OCI-LY1 (cell line): Measurements from ENCODE around the gene SNURF.

Source experiments
- EZH2 ChIP-seq: fragments of 200-600 bp; sonication (generic), shearing (Covaris generic); IDR thresholded peaks from 2 replicates; pipeline ENCODE4 v1.8.0; 2017; ENCODE audit warnings: borderline replicate concordance, mixed run types, mild to moderate bottlenecking, antibody characterized with exemption, low read length, moderate library complexity, mixed read lengths
- TF ChIP-seq, protein P1 (sequence below): fragments of 200-600 bp; sonication (generic), shearing (Covaris generic); IDR thresholded peaks from 2 replicates; pipeline ENCODE4 v1.5.1; 2017; ENCODE audit warnings: mild to moderate bottlenecking, antibody characterized with exemption, low read length, moderate library complexity, mixed read lengths

- TF ChIP-seq, protein P1, sequence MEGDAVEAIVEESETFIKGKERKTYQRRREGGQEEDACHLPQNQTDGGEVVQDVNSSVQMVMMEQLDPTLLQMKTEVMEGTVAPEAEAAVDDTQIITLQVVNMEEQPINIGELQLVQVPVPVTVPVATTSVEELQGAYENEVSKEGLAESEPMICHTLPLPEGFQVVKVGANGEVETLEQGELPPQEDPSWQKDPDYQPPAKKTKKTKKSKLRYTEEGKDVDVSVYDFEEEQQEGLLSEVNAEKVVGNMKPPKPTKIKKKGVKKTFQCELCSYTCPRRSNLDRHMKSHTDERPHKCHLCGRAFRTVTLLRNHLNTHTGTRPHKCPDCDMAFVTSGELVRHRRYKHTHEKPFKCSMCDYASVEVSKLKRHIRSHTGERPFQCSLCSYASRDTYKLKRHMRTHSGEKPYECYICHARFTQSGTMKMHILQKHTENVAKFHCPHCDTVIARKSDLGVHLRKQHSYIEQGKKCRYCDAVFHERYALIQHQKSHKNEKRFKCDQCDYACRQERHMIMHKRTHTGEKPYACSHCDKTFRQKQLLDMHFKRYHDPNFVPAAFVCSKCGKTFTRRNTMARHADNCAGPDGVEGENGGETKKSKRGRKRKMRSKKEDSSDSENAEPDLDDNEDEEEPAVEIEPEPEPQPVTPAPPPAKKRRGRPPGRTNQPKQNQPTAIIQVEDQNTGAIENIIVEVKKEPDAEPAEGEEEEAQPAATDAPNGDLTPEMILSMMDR, result no peak
- no peak for TF ChIP-seq EZH2
These were observed 22.9 kb downstream of the SNURF start for GRCh38 chr15:24977686-24978085.
